PC-9 (cell line): ENCODE results near the gene FLT3.

Experiments
- EZH2 ChIP-seq: fragments of 200-600 bp; sonication (generic); IDR thresholded peaks from 2 replicates; pipeline ENCODE4 v1.8.0; 2017; ENCODE audit warnings: antibody characterized with exemption, low read depth
- TF ChIP-seq, protein P1 (sequence below): fragments of 200-600 bp; sonication (generic); conservative IDR thresholded peaks from 2 replicates; pipeline ENCODE4 v1.6.1; 2017; ENCODE audit warnings: mixed run types, antibody characterized with exemption, mild to moderate bottlenecking, moderate library complexity

DNA sequence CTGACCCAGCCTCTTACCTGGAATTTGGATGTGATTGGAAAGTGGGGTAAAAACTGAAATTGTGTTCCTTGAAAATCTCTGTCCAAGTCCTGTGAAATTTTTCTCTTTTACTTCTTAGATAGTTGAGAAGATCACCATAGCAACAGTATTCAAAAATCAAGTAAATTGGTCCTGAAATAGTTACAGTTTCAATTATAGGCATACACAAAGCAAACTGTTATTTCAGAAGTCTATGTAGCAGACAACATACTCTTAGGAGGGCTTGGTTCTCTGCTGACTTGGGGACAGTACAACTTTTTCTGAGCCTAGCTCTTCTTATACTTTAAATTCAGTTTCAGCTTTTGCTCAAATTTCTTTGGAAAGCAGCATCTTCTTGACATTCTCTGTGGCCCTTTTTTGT is 73.3 kb downstream of the FLT3 start:
- TF ChIP-seq, protein P1, sequence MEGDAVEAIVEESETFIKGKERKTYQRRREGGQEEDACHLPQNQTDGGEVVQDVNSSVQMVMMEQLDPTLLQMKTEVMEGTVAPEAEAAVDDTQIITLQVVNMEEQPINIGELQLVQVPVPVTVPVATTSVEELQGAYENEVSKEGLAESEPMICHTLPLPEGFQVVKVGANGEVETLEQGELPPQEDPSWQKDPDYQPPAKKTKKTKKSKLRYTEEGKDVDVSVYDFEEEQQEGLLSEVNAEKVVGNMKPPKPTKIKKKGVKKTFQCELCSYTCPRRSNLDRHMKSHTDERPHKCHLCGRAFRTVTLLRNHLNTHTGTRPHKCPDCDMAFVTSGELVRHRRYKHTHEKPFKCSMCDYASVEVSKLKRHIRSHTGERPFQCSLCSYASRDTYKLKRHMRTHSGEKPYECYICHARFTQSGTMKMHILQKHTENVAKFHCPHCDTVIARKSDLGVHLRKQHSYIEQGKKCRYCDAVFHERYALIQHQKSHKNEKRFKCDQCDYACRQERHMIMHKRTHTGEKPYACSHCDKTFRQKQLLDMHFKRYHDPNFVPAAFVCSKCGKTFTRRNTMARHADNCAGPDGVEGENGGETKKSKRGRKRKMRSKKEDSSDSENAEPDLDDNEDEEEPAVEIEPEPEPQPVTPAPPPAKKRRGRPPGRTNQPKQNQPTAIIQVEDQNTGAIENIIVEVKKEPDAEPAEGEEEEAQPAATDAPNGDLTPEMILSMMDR = no peak
- TF ChIP-seq EZH2 = no peak
